DOHH2 (cell line): ENCODE results near the gene GRB10.

ENCODE experiments used
- H3F3A ChIP-seq: fragments of 200-600 bp; sonication (generic), shearing (Covaris generic); 2 replicates; pipeline ENCODE4 v1.6.0; 2016; ENCODE audit warnings: antibody characterized with exemption, mild to moderate bottlenecking; ENCODE audit not compliant: control insufficient read depth, insufficient read depth
- H3K27ac ChIP-seq: fragments of 200-600 bp; sonication (generic); 2 replicates; pipeline ENCODE4 v1.5.1; 2014; ENCODE audit warnings: low read depth, mild to moderate bottlenecking, low read length, moderate library complexity
- H3K27me3 ChIP-seq: fragments of 200-600 bp; sonication (generic); 2 replicates; pipeline ENCODE4 v1.6.1; 2014; ENCODE audit warnings: mild to moderate bottlenecking, low read length, mixed read lengths; ENCODE audit not compliant: control insufficient read depth
- H3K36me3 ChIP-seq: fragments of 200-600 bp; sonication (generic); 2 replicates; pipeline ENCODE4 v1.6.1; 2014; ENCODE audit warnings: mild to moderate bottlenecking, low read length, moderate library complexity, mixed read lengths; ENCODE audit not compliant: control insufficient read depth
- H3K4me1 ChIP-seq: fragments of 200-600 bp; sonication (generic); 2 replicates; pipeline ENCODE4 v1.6.1; 2014; ENCODE audit warnings: mild to moderate bottlenecking, low read length, mixed read lengths; ENCODE audit not compliant: control insufficient read depth
- H3K4me2 ChIP-seq: fragments of 200-600 bp; sonication (generic); 2 replicates; pipeline ENCODE4 v1.6.0; 2014; ENCODE audit warnings: mild to moderate bottlenecking, low read length, moderate library complexity
- H3K4me3 ChIP-seq: fragments of 200-600 bp; sonication (generic); 2 replicates; pipeline ENCODE4 v1.5.1; 2014; ENCODE audit warnings: mild to moderate bottlenecking, low read length, mixed read lengths
- H3K79me2 ChIP-seq: fragments of 200-600 bp; sonication (generic); 2 replicates; pipeline ENCODE4 v1.6.1; 2014; ENCODE audit warnings: mild to moderate bottlenecking, low read length, mixed read lengths; ENCODE audit not compliant: control insufficient read depth
- H3K9me2 ChIP-seq: fragments of 200-600 bp; sonication (generic); replicated peaks from 2 replicates; pipeline ENCODE4 v1.6.1; 2014; ENCODE audit warnings: mild to moderate bottlenecking, low read length, mixed read lengths; ENCODE audit not compliant: control insufficient read depth
- H3K9me3 ChIP-seq: fragments of 200-600 bp; sonication (generic); 2 replicates; pipeline ENCODE4 v1.6.1; 2014; ENCODE audit warnings: antibody characterized with exemption, low read length, mixed read lengths; ENCODE audit not compliant: control insufficient read depth, insufficient read depth
- H4K20me1 ChIP-seq: fragments of 200-600 bp; sonication (generic); 2 replicates; pipeline ENCODE4 v1.6.0; 2014; ENCODE audit warnings: low read depth, mild to moderate bottlenecking, antibody characterized with exemption, low read length, moderate library complexity; ENCODE audit not compliant: control insufficient read depth, insufficient read depth
- EZH2phosphoT487 ChIP-seq: fragments of 200-600 bp; sonication (generic); IDR thresholded peaks from 2 replicates; pipeline ENCODE4 v1.6.1; 2017; ENCODE audit warnings: borderline replicate concordance, mild to moderate bottlenecking, antibody characterized with exemption, low read length, moderate library complexity, mixed read lengths
- TF ChIP-seq, protein P1 (sequence below): fragments of 200-600 bp; sonication (generic); IDR thresholded peaks from one replicate; pipeline ENCODE4 v1.5.1; 2014; ENCODE audit warnings: antibody characterized with exemption, mild to moderate bottlenecking, low read depth, low read length; ENCODE audit not compliant: poor library complexity, severe bottlenecking

The GRB10 gene

DNA sequence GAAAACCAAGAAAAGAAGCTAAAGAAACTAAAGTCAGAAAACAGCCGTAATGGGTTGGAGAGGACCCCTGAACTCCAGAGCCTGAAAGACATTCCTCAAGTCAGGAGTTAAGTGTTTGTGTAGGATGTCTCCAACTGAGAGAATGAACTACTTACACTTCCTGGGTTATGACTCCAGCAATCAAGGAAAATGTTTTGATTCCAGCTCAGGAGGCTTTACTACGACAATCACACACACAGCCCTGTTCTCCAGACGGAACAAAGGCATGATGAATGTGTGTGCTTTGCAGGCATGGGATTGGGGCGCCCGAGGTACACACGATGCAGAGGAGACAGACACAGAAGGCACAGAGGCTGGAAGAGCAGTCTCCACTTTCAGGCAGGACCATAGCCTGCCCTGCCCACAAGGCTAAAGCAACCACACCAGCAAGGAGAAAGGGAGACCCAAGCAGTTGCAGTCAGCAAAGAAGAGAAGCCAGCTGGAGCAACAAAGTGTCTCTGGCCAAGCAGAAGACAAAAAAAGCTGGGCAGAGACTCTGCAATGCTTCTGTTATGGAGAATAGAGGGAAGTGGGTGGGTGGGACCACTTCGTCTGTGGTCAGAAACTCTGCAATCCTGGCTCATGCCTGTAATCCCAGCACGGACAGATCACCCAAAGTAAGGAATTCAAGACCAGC, 89.1 kb downstream of the GRB10 start:
- H3K27me3 ChIP-seq, result peaks cover 19% of the 10 kb centered on the region
- no peak overlapping the region for H3K4me2 ChIP-seq
- no peaks in the 10 kb centered on the region for H3K4me1 ChIP-seq
- no peaks in the 10 kb centered on the region for H3K36me3 ChIP-seq
- no peak overlapping the region for H3K27ac ChIP-seq
- no peaks in the 10 kb centered on the region for H4K20me1 ChIP-seq
- TF ChIP-seq, protein P1, sequence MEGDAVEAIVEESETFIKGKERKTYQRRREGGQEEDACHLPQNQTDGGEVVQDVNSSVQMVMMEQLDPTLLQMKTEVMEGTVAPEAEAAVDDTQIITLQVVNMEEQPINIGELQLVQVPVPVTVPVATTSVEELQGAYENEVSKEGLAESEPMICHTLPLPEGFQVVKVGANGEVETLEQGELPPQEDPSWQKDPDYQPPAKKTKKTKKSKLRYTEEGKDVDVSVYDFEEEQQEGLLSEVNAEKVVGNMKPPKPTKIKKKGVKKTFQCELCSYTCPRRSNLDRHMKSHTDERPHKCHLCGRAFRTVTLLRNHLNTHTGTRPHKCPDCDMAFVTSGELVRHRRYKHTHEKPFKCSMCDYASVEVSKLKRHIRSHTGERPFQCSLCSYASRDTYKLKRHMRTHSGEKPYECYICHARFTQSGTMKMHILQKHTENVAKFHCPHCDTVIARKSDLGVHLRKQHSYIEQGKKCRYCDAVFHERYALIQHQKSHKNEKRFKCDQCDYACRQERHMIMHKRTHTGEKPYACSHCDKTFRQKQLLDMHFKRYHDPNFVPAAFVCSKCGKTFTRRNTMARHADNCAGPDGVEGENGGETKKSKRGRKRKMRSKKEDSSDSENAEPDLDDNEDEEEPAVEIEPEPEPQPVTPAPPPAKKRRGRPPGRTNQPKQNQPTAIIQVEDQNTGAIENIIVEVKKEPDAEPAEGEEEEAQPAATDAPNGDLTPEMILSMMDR, result no peak
- TF ChIP-seq EZH2phosphoT487, result no peak
- no peaks in the 10 kb centered on the region for H3K79me2 ChIP-seq
- no peak overlapping the region for H3K4me3 ChIP-seq
- H3K9me2 ChIP-seq, result no peaks in the 10 kb centered on the region
- no peaks in the 10 kb centered on the region for H3K9me3 ChIP-seq
- no peaks in the 10 kb centered on the region for H3F3A ChIP-seq

DNA sequence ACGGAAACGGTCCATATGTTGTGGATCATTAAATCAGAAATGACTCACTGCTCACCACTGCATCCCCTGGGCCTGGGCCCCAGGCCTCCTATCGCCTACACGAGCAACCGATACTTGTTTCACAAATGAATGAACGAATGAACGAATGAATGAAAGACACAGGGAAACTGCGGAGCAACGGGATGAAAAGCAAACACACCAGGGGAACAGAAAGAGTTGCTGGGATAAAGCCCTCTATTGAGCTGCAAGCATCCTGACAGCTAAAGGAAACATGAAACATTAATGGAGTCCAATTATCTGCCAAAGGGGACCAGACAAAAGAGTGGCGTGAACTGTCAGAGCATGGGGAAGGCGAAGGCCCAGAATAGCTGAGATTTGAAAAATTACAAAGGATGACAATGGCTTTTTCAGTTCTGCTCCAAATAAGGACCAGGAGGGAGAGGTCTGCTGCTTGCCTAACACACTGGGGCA, 92.1 kb downstream of the GRB10 start:
- Histone ChIP-seq H4K20me1 (no peaks in the 10 kb centered on the region), H3F3A (no peaks in the 10 kb centered on the region), H3K9me2 (no peaks in the 10 kb centered on the region), H3K4me2 (no peak overlapping the region), H3K4me3 (no peak overlapping the region), H3K27me3 (peaks cover 11% of the 10 kb centered on the region), H3K27ac (no peak overlapping the region), H3K9me3 (no peaks in the 10 kb centered on the region), H3K36me3 (no peaks in the 10 kb centered on the region), H3K4me1 (no peaks in the 10 kb centered on the region), H3K79me2 (no peaks in the 10 kb centered on the region)
- TF ChIP-seq EZH2phosphoT487, result no peak
- TF ChIP-seq, protein P1, result no peak

DNA sequence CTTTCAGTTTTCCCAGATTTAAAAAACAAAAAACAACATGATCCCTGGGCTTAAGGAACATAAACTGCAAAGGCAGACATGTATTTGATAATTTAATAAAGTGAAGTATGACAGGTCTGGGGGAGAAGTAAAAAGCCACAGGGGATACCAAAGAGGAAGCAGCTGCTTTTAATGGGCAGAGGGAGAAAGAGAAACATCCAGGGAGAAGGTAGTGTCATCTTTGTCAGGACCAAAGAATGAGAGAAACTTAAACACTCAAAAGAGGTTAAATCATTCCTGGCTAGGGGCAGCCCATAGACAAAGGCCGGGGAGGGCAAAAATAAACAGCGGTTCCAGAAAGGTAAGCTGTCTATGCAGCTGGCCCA, 94.5 kb downstream of the GRB10 start:
- H3F3A ChIP-seq, result no peaks in the 10 kb centered on the region
- H3K4me3 ChIP-seq, result no peak overlapping the region
- H3K4me1 ChIP-seq, result no peaks in the 10 kb centered on the region
- no peaks in the 10 kb centered on the region for H3K36me3 ChIP-seq
- no peak overlapping the region for H3K4me2 ChIP-seq
- TF ChIP-seq, protein P1, result no peak
- TF ChIP-seq EZH2phosphoT487, result no peak
- no peaks in the 10 kb centered on the region for H3K9me3 ChIP-seq
- peaks cover 16% of the 10 kb centered on the region for H3K27me3 ChIP-seq
- H3K9me2 ChIP-seq, result no peaks in the 10 kb centered on the region
- H3K79me2 ChIP-seq, result no peaks in the 10 kb centered on the region
- H4K20me1 ChIP-seq, result no peaks in the 10 kb centered on the region
- H3K27ac ChIP-seq, result no peak overlapping the region
